Neural progenitor cell (in vitro differentiated cells): Measurements from ENCODE around the gene MTSS2.

ENCODE experiments used
- CTCF ChIP-seq: fragments of 200-600 bp; sonication (generic); IDR thresholded peaks from 2 replicates; pipeline ENCODE4 v1.5.1; 2017; ENCODE audit warnings: antibody characterized with exemption, mild to moderate bottlenecking
- EZH2 ChIP-seq: fragments of 200-600 bp; sonication (generic); IDR thresholded peaks from 2 replicates; pipeline ENCODE4 v1.6.1; 2017; ENCODE audit warnings: antibody characterized with exemption, mild to moderate bottlenecking, moderate library complexity

DNA sequence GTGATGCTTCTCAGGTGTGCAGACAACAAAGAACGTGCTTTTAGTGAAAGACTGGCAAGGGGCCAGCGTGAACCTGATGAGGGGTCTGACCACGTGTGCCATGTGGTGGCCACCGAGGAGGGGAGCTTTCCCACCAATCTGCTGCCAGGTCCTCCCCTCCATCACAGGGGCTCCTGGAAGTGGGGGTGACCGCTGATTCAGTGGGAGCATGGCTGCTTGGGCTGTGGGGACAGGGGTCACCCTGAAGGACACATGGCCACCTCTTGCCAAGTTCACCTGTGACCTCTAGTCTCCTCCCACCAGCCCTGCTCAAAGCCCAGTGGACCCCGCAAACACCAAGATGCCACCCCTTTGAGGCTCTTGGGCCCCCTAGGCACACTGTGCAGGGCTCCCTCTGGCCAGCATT, 37.9 kb upstream of the MTSS2 start:
- TF ChIP-seq CTCF: no peak
- TF ChIP-seq EZH2: no peak
